ENCODE data around the gene ZNF761. TPM values are rescaled to one million over a fixed set of nuclear protein-coding genes. Genes with fewer than 3 reads are reported as not detected.
A peak's percentile ranks its signal among the peaks of the same experiment; 100 is the strongest.
"Not testable (repeated sequence)": the region's sequence is repeated elsewhere in the genome, so short reads cannot be mapped to it uniquely, and the experiment has no call there.

The ZNF761 gene
- total RNA-seq, 2 experiments from 2014 or later: 10.5 to 11.4 TPM

GRCh38 chr19:53461866-53462265 lies 30.1 kb downstream of the ZNF761 start:
- Mint-ChIP-seq H3K9me3 (ENCODE audit: low read depth) (peaks cover 45% of the 10 kb centered on the region), H3K4me3 (no peak overlapping the region)
- ATAC-seq: no peak

GRCh38 chr19:53462861-53463260 lies 31.1 kb downstream of the ZNF761 start:
- peaks cover 41% of the 10 kb centered on the region for H3K9me3 Mint-ChIP-seq (ENCODE audit: low read depth)

More at GRCh38 chr19:53461866-53462265, 30.1 kb downstream of the ZNF761 start:
- DNase-seq: no peak
- H3K27ac Mint-ChIP-seq: no peak overlapping the region
- intact Hi-C loops (cut with DNase I, micrococcal nuclease): no loop called here
- peaks cover 10% of the 10 kb centered on the region for H3K27me3 Mint-ChIP-seq
- CTCF ChIA-PET: no interaction called here
- peaks cover 2% of the 10 kb centered on the region for H3K4me1 Mint-ChIP-seq
- peaks cover 35% of the 10 kb centered on the region for H3K36me3 Mint-ChIP-seq (ENCODE audit: low read depth)
- POLR2A ChIA-PET: no interaction called here

GRCh38 chr19:53463263-53463662 lies 31.5 kb downstream of the ZNF761 start:
- peaks cover 27% of the 10 kb centered on the region for H3K36me3 Mint-ChIP-seq (ENCODE audit: low read depth)
- DNase-seq (peak; percentile 55), ATAC-seq (no peak)
- intact Hi-C loops (cut with DNase I, micrococcal nuclease): no loop called here
- H3K27ac Mint-ChIP-seq: no peak overlapping the region
- H3K27me3 Mint-ChIP-seq: peaks cover 10% of the 10 kb centered on the region
- ChIA-PET POLR2A (no interaction called here), CTCF (no interaction called here)
- no peak overlapping the region for H3K4me3 Mint-ChIP-seq
- peaks cover 5% of the 10 kb centered on the region for H3K4me1 Mint-ChIP-seq
- peaks cover 39% of the 10 kb centered on the region for H3K9me3 Mint-ChIP-seq (ENCODE audit: low read depth)

More at GRCh38 chr19:53462861-53463260, 31.1 kb downstream of the ZNF761 start:
- ATAC-seq: no peak
- H3K36me3 Mint-ChIP-seq (ENCODE audit: low read depth): peaks cover 28% of the 10 kb centered on the region
- ChIA-PET POLR2A (no interaction called here), CTCF (no interaction called here)
- H3K4me3 Mint-ChIP-seq: no peak overlapping the region
- H3K4me1 Mint-ChIP-seq: peaks cover 3% of the 10 kb centered on the region
- peaks cover 10% of the 10 kb centered on the region for H3K27me3 Mint-ChIP-seq
- intact Hi-C loops (cut with DNase I, micrococcal nuclease): no loop called here
- no peak for DNase-seq
- no peak overlapping the region for H3K27ac Mint-ChIP-seq

GRCh38 chr19:53466726-53467484 lies 35.1 kb downstream of the ZNF761 start:
- peak; percentile 10 for ATAC-seq
- intact Hi-C loops (cut with DNase I, micrococcal nuclease): loop anchor here (1.0 to 5.0 kb wide), 11 partner anchors 36 to 545 kb away; partner anchors contain the start of genes ZNF761 (in 2 of the 2), ZNF160 (in 1 of the 2), ZNF347 (in 1 of the 2) and ZNF525 (in 1 of the 2)
- peak overlapping the region; percentile 80 for H3K4me3 Mint-ChIP-seq
- peaks cover 10% of the 10 kb centered on the region for H3K27me3 Mint-ChIP-seq
- no peak for DNase-seq
- H3K36me3 Mint-ChIP-seq (ENCODE audit: low read depth): peaks cover 36% of the 10 kb centered on the region
- peak overlapping the region; percentile 87 for H3K27ac Mint-ChIP-seq
- ChIA-PET POLR2A (no interaction called here), CTCF (no interaction called here)
- peaks cover 21% of the 10 kb centered on the region for H3K9me3 Mint-ChIP-seq (ENCODE audit: low read depth)
- peaks cover 18% of the 10 kb centered on the region for H3K4me1 Mint-ChIP-seq

GRCh38 chr19:53467485-53468262 lies 35.9 kb downstream of the ZNF761 start, which contains the start of gene ZNF813:
Gene ZNF813, plus strand, starts transcription at chr19:53467733. Its CDS starts 16,090 bp downstream, at chr19:53483823.
- intact Hi-C loops (cut with DNase I, micrococcal nuclease): loop anchor here (1.0 to 5.0 kb wide), 11 partner anchors 36 to 545 kb away; partner anchors contain the start of genes ZNF761 (in 2 of the 2), ZNF160 (in 1 of the 2), ZNF347 (in 1 of the 2) and ZNF525 (in 1 of the 2)
- Mint-ChIP-seq H3K27ac (peak within 1 kb of the TSS; percentile 87), H3K27me3 (peaks cover 9% of the 10 kb centered on the region), H3K36me3 (ENCODE audit: low read depth) (peaks cover 41% of the 10 kb centered on the region), H3K9me3 (ENCODE audit: low read depth) (peaks cover 23% of the 10 kb centered on the region), H3K4me3 (peak within 1 kb of the TSS; percentile 80), H3K4me1 (peaks cover 20% of the 10 kb centered on the region)
- ATAC-seq (peak; percentile 98), DNase-seq (peak; percentile 98)
- ChIA-PET CTCF (no interaction called here), POLR2A (no interaction called here)

- H3K27me3 Mint-ChIP-seq, ATAC-seq, POLR2A ChIA-PET, DNase-seq, CTCF ChIA-PET: not testable (repeated sequence)
- intact Hi-C loops (cut with DNase I, micrococcal nuclease): loop anchor here (5.0 kb wide), 2 partner anchors 54 to 546 kb away; partner anchors contain the start of gene ZNF888 (in 1 of the 2)
- Mint-ChIP-seq H3K27ac (peak overlapping the region; percentile 47), H3K9me3 (ENCODE audit: low read depth) (peaks cover 21% of the 10 kb centered on the region), H3K4me1 (peaks cover 20% of the 10 kb centered on the region), H3K4me3 (peak overlapping the region; percentile 80), H3K36me3 (ENCODE audit: low read depth) (peaks cover 44% of the 10 kb centered on the region)
Measured at GRCh38 chr19:53468628-53469027, 36.8 kb downstream of the ZNF761 start.

GRCh38 chr19:53471916-53472315 lies 40.1 kb downstream of the ZNF761 start:
- Mint-ChIP-seq H3K9me3 (ENCODE audit: low read depth) (peaks cover 26% of the 10 kb centered on the region), H3K4me1 (peaks cover 19% of the 10 kb centered on the region), H3K27me3 (no peaks in the 10 kb centered on the region), H3K27ac (no peak overlapping the region), H3K4me3 (no peak overlapping the region), H3K36me3 (ENCODE audit: low read depth) (peaks cover 73% of the 10 kb centered on the region)
- DNase-seq (no peak), ATAC-seq (no peak)
- ChIA-PET POLR2A (no interaction called here), CTCF (interaction anchor here (0.6 kb wide), 1 partner anchor 557 kb away, joined by 4 read pairs; no protein-coding TSS in a partner anchor)
- intact Hi-C loops (cut with DNase I, micrococcal nuclease): no loop called here

- H3K4me1 Mint-ChIP-seq; H3K27ac Mint-ChIP-seq; ATAC-seq; intact Hi-C loops (cut with DNase I, micrococcal nuclease); H3K4me3 Mint-ChIP-seq; H3K27me3 Mint-ChIP-seq; DNase-seq: not testable (repeated sequence)
- ChIA-PET CTCF (interaction anchor here (0.6 kb wide), 1 partner anchor 88 kb away, joined by 3 read pairs; no protein-coding TSS in a partner anchor), POLR2A (interaction anchor here (0.6 kb wide), 1 partner anchor 568 kb away, joined by 3 read pairs; no protein-coding TSS in a partner anchor)
- H3K36me3 Mint-ChIP-seq (ENCODE audit: low read depth): peaks cover 93% of the 10 kb centered on the region
- peaks cover 40% of the 10 kb centered on the region for H3K9me3 Mint-ChIP-seq (ENCODE audit: low read depth)
Measured at GRCh38 chr19:53474832-53475231, 43.0 kb downstream of the ZNF761 start.

GRCh38 chr19:53475470-53475869 lies 43.7 kb downstream of the ZNF761 start:
- CTCF ChIA-PET; DNase-seq; H3K27ac Mint-ChIP-seq; POLR2A ChIA-PET; H3K4me3 Mint-ChIP-seq; H3K4me1 Mint-ChIP-seq; intact Hi-C loops (cut with DNase I, micrococcal nuclease); H3K27me3 Mint-ChIP-seq; ATAC-seq: not testable (repeated sequence)
- H3K36me3 Mint-ChIP-seq (ENCODE audit: low read depth): peaks cover 94% of the 10 kb centered on the region
- H3K9me3 Mint-ChIP-seq (ENCODE audit: low read depth): peaks cover 38% of the 10 kb centered on the region

- CTCF ChIA-PET; H3K27me3 Mint-ChIP-seq; POLR2A ChIA-PET; H3K4me3 Mint-ChIP-seq; ATAC-seq; DNase-seq; H3K27ac Mint-ChIP-seq; H3K4me1 Mint-ChIP-seq; intact Hi-C loops (cut with DNase I, micrococcal nuclease): not testable (repeated sequence)
- Mint-ChIP-seq H3K9me3 (ENCODE audit: low read depth) (peaks cover 51% of the 10 kb centered on the region), H3K36me3 (ENCODE audit: low read depth) (peaks cover 89% of the 10 kb centered on the region)
Measured at GRCh38 chr19:53483751-53484150, 52.0 kb downstream of the ZNF761 start.

Measured in activated CD4-positive, alpha-beta T cell treated with anti-CD3 and anti-CD28 coated beads for 36 hours (primary cell).